Activated naive CD8-positive, alpha-beta T cell (primary cell): ENCODE data around the gene ZNF467.

ENCODE experiments used
- H3K27ac Mint-ChIP-seq: one replicate; pipeline ENCODE4 v1.8.0; 2021; ENCODE audit warnings: mixed read lengths
- H3K27me3 Mint-ChIP-seq: one replicate; pipeline ENCODE4 v1.8.0; 2021; ENCODE audit warnings: mixed read lengths
- H3K36me3 Mint-ChIP-seq: one replicate; pipeline ENCODE4 v1.8.0; 2021; ENCODE audit warnings: mixed read lengths
- H3K4me1 Mint-ChIP-seq: one replicate; pipeline ENCODE4 v1.8.0; 2021; ENCODE audit warnings: low read depth, mixed read lengths
- H3K4me3 Mint-ChIP-seq: one replicate; pipeline ENCODE4 v1.8.0; 2021; ENCODE audit warnings: mild to moderate bottlenecking, mixed read lengths
- H3K9me3 Mint-ChIP-seq: one replicate; pipeline ENCODE4 v1.8.0; 2021; ENCODE audit warnings: low read depth, mixed read lengths

ZNF467 gene

GRCh38 chr7:149773446-149774236, at the start of gene ZNF467:
ZNF467 (minus strand) TSS chr7:149773588; CDS start chr7:149771032, 2,556 bp downstream.
- Mint-ChIP-seq H3K27me3 (no peaks in the 10 kb centered on the region), H3K4me3 (peak within 1 kb of the TSS; percentile 77), H3K27ac (no peak within 1 kb of the TSS), H3K9me3 (no peaks in the 10 kb centered on the region), H3K4me1 (peaks cover 11% of the 10 kb centered on the region), H3K36me3 (no peaks in the 10 kb centered on the region)

GRCh38 chr7:149822353-149822943, 49.1 kb upstream of the ZNF467 start:
- no peaks in the 10 kb centered on the region for H3K9me3 Mint-ChIP-seq
- H3K36me3 Mint-ChIP-seq = no peaks in the 10 kb centered on the region
- peaks cover 7% of the 10 kb centered on the region for H3K4me1 Mint-ChIP-seq
- no peaks in the 10 kb centered on the region for H3K27me3 Mint-ChIP-seq
- no peak overlapping the region for H3K4me3 Mint-ChIP-seq
- H3K27ac Mint-ChIP-seq = no peak overlapping the region

- Mint-ChIP-seq H3K36me3 (no peaks in the 10 kb centered on the region), H3K9me3 (no peaks in the 10 kb centered on the region), H3K4me3 (no peak overlapping the region), H3K27me3 (no peaks in the 10 kb centered on the region), H3K4me1 (no peaks in the 10 kb centered on the region), H3K27ac (no peak overlapping the region)
Measured at GRCh38 chr7:149821191-149822148, 48.1 kb upstream of the ZNF467 start.

- H3K27me3 Mint-ChIP-seq = no peaks in the 10 kb centered on the region
- H3K9me3 Mint-ChIP-seq = no peaks in the 10 kb centered on the region
- no peaks in the 10 kb centered on the region for H3K4me1 Mint-ChIP-seq
- H3K4me3 Mint-ChIP-seq = no peak overlapping the region
- H3K36me3 Mint-ChIP-seq = no peaks in the 10 kb centered on the region
- H3K27ac Mint-ChIP-seq = no peak overlapping the region
Measured at GRCh38 chr7:149820622-149821190, 47.3 kb upstream of the ZNF467 start.

GRCh38 chr7:149819961-149820340, 46.6 kb upstream of the ZNF467 start:
- Mint-ChIP-seq H3K27me3 (no peaks in the 10 kb centered on the region), H3K4me3 (no peak overlapping the region), H3K27ac (no peak overlapping the region)

GRCh38 chr7:149819141-149819960, 46.0 kb upstream of the ZNF467 start:
- H3K27me3 Mint-ChIP-seq = no peaks in the 10 kb centered on the region
- H3K9me3 Mint-ChIP-seq = no peaks in the 10 kb centered on the region
- no peak overlapping the region for H3K4me3 Mint-ChIP-seq
- no peaks in the 10 kb centered on the region for H3K36me3 Mint-ChIP-seq
- H3K27ac Mint-ChIP-seq = no peak overlapping the region
- no peaks in the 10 kb centered on the region for H3K4me1 Mint-ChIP-seq

More at GRCh38 chr7:149819961-149820340, 46.6 kb upstream of the ZNF467 start:
- no peaks in the 10 kb centered on the region for H3K36me3 Mint-ChIP-seq
- no peaks in the 10 kb centered on the region for H3K4me1 Mint-ChIP-seq
- no peaks in the 10 kb centered on the region for H3K9me3 Mint-ChIP-seq

GRCh38 chr7:149818536-149818840, 45.1 kb upstream of the ZNF467 start:
- Mint-ChIP-seq H3K36me3 (no peaks in the 10 kb centered on the region), H3K27me3 (no peaks in the 10 kb centered on the region), H3K4me1 (peaks cover under 1% of the 10 kb centered on the region), H3K4me3 (no peak overlapping the region), H3K9me3 (no peaks in the 10 kb centered on the region), H3K27ac (no peak overlapping the region)

- Mint-ChIP-seq H3K36me3 (no peaks in the 10 kb centered on the region), H3K4me1 (peaks cover 4% of the 10 kb centered on the region), H3K27me3 (no peaks in the 10 kb centered on the region), H3K4me3 (no peak overlapping the region), H3K9me3 (no peaks in the 10 kb centered on the region), H3K27ac (no peak overlapping the region)
Measured at GRCh38 chr7:149817836-149818535, 44.6 kb upstream of the ZNF467 start.

GRCh38 chr7:149817301-149817771, 43.9 kb upstream of the ZNF467 start:
- H3K4me3 Mint-ChIP-seq = no peak overlapping the region
- H3K4me1 Mint-ChIP-seq = peaks cover 4% of the 10 kb centered on the region
- no peaks in the 10 kb centered on the region for H3K36me3 Mint-ChIP-seq
- no peaks in the 10 kb centered on the region for H3K27me3 Mint-ChIP-seq
- no peaks in the 10 kb centered on the region for H3K9me3 Mint-ChIP-seq
- no peak overlapping the region for H3K27ac Mint-ChIP-seq

- H3K9me3 Mint-ChIP-seq = no peaks in the 10 kb centered on the region
- H3K4me3 Mint-ChIP-seq = no peak overlapping the region
- H3K36me3 Mint-ChIP-seq = no peaks in the 10 kb centered on the region
- no peak overlapping the region for H3K27ac Mint-ChIP-seq
- peaks cover 4% of the 10 kb centered on the region for H3K4me1 Mint-ChIP-seq
- no peaks in the 10 kb centered on the region for H3K27me3 Mint-ChIP-seq
Measured at GRCh38 chr7:149816794-149817193, 43.4 kb upstream of the ZNF467 start.

- no peaks in the 10 kb centered on the region for H3K27me3 Mint-ChIP-seq
- H3K27ac Mint-ChIP-seq = no peak overlapping the region
- H3K4me3 Mint-ChIP-seq = no peak overlapping the region
- no peaks in the 10 kb centered on the region for H3K36me3 Mint-ChIP-seq
- no peaks in the 10 kb centered on the region for H3K9me3 Mint-ChIP-seq
- peaks cover 4% of the 10 kb centered on the region for H3K4me1 Mint-ChIP-seq
Measured at GRCh38 chr7:149816267-149816751, 42.9 kb upstream of the ZNF467 start.

- no peaks in the 10 kb centered on the region for H3K9me3 Mint-ChIP-seq
- no peaks in the 10 kb centered on the region for H3K36me3 Mint-ChIP-seq
- H3K27me3 Mint-ChIP-seq = no peaks in the 10 kb centered on the region
- peaks cover 4% of the 10 kb centered on the region for H3K4me1 Mint-ChIP-seq
- no peak overlapping the region for H3K27ac Mint-ChIP-seq
- H3K4me3 Mint-ChIP-seq = no peak overlapping the region
Measured at GRCh38 chr7:149815661-149816266, 42.4 kb upstream of the ZNF467 start.

- Mint-ChIP-seq H3K9me3 (no peaks in the 10 kb centered on the region), H3K4me1 (peaks cover 4% of the 10 kb centered on the region), H3K4me3 (no peak overlapping the region), H3K27me3 (no peaks in the 10 kb centered on the region), H3K36me3 (no peaks in the 10 kb centered on the region), H3K27ac (no peak overlapping the region)
Measured at GRCh38 chr7:149815121-149815520, 41.7 kb upstream of the ZNF467 start.
